GM18519 (cell line): ENCODE results near the gene SLC4A5.

Source experiments
- ATAC-seq: cut with Tn5 transposase; IDR thresholded peaks from one replicate; pipeline ENCODE4 v1.9.1; 2021; ENCODE audit warnings: mild to moderate bottlenecking, moderate library complexity; ENCODE audit not compliant: unreplicated experiment, low FRiP score

The SLC4A5 gene

DNA sequence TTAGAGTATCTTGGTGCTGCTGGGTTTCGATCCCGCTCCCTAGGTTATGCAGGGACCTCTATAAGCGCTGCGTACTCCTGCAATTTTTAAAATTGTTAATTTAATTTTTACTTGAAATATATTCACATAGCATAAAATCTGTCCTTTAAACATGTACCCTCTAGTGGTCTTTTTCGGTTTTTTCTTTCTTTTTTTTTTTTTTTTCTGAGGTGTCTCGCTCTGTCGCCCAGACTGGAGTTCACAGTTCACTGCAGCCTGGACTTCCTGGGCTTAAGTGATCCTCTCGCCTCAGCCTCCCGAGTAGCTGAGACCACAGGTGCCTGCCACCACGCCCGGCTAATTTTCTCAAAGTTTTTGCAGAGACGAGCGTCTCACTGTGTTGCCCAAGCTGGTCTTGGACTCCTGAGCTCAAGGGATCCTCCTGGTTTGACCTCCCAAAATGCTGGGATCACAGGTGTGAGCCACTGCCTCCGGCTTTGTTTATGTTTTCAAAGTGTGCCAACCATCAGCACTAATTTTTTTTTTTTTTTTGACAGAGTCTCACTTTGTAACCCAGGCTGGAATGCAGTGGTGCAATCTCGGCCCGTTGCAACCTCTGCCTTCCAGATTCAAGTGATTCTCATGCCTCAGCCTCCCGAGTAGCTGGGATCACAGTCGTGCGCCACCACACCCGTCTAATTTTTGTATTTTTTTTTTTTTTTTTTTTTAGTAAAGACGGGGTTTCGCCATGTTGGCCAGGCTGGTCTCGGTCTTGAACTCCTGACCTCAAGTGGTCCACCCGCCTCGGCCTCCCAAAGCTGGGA is 164.0 kb downstream of the SLC4A5 start:
- peak; percentile 6 for ATAC-seq

DNA sequence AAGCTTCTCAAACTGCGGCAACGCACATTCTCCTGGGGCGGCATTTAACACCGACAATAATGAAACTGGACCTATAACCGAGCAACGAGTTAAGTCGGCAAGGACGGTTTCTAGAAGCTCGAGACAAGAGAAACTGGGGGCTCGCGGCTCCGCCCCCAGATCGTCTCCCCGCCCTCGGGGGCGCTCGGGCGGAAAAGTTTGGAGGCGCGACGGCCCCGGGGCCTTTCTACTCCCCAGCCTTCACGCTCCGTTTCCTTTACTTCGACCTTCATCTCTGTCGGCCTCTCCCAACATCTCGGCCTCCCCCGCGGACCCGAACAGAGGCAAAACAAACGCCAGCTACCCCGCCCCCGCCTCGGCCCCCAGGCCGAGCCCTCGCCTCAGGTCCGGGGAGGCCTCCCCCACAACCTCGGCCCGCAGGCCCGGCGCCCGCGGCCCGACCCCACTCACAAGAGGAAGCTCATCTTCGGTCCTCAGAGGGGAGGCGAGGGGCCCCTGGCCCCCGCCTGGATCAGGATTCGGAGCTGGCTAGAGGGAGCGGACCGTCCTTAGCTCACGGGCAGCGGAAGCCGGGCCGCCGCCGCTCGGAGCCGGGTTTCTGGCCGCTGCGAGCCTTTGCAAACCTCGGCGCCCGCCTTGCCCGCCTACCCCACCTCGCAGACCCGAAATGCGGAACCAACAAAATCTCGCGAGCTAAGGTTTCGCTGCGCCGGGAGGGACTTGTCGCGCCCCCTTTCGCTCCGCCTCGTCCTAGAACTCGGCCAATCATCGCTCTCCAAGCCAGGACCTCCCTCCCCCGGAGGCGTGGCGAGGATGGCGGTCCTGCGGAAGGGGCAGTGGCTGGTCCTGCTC is 164.8 kb downstream of the SLC4A5 start, which contains the start of gene MOB1A:
MOB1A (minus strand) TSS at position 669 of the 852 bp plus-strand sequence; CDS start at position 464, 205 bp downstream.
- ATAC-seq = peak; percentile 67

DNA sequence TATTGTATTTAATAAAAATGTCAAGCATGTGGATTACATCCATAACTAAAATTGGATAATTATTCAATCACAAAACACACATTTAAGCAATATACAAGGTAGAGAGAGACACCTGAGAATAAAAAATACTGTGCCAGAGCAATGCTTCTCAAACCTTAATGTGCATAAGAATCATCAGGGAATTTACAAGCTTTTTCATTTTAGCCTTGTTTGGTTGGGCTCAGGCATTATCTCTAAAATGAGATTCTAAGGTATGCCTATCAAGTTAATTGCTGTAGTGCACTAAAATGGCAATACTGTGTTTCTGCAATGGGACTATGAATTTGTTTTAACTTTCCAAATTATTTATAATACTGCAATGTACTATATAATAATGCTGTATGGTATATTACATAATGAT is 165.5 kb downstream of the SLC4A5 start:
- no peak for ATAC-seq

DNA sequence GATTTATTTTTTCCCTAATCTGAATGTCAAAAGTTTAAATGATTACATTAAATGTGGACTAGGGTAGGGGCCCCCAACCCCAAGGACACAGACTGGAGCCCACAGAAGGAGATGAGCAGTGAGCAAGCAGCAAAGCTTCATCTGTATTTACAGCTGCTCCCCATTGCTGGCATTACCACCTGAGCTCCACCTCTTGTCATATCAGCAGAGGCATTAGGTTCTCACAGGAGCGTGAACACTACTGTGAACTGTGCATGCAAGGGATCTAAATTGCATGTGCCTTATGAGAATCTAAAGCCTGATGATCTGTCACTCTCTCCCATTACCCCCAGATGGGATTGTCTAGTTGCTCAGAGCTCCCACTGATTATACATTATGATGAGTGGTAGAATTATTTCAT is 168.3 kb downstream of the SLC4A5 start:
- ATAC-seq = no peak

DNA sequence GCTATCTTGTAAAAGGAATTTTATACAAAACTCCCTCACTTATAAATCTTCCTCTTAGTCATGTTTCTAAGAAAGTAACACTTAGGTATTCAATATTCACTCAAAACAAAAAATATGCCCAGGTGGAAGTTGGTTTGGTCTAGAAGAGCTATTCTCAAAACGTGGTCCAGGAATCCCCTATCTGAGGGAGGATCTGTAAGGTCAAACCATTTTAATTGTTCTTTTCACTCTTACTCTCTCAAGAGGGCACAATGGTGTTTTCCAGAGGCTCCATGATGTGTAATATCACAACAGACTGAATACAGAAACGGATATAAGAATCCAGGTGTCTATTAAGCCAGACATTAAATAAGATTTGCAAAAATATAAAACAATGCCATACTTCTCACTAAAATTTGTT is 174.5 kb downstream of the SLC4A5 start:
- no peak for ATAC-seq
